Mucosa of descending colon (tissue), 3 donors: ENCODE measurements around the gene ENTPD1. TPM values are rescaled to one million over a fixed set of nuclear protein-coding genes. Genes with fewer than 3 reads are reported as not detected.
A peak's percentile ranks its signal among the peaks of the same experiment; 100 is the strongest.

Experiments used
- ATAC-seq: fragments of 200-7000 bp; cut with Tn5 transposase; one replicate; pipeline ENCODE4 v1.9.1; 2020; ENCODE audit warnings: mild to moderate bottlenecking, moderate library complexity
- DNase-seq, 3 donors: peaks; one replicate each; pipeline ENCODE4 v3.0.0-alpha.2; 2020
- H3K36me3 ChIP-seq: fragments of 200-600 bp; one replicate; pipeline ENCODE4 v1.8.0; 2021; ENCODE audit warnings: low read depth, mild to moderate bottlenecking
- H3K4me1 ChIP-seq: fragments of 200-600 bp; one replicate; pipeline ENCODE4 v1.8.0; 2021; ENCODE audit warnings: low read depth, mild to moderate bottlenecking
- H3K4me3 ChIP-seq: fragments of 200-600 bp; one replicate; pipeline ENCODE4 v1.8.0; 2021; ENCODE audit warnings: mild to moderate bottlenecking
- H3K9me3 ChIP-seq: fragments of 200-600 bp; one replicate; pipeline ENCODE4 v1.8.0; 2021; ENCODE audit warnings: mild to moderate bottlenecking
- intact Hi-C, 2 donors: fragments of 100-400 bp; cut with DNase I in 1 of 2; cut with micrococcal nuclease in 1 of 2; formaldehyde crosslinking; loops; one replicate each; pipeline versions ENCODE4 v1.11.0 to v1.11.1; 2022; cut with DNase I, micrococcal nuclease
- total RNA-seq, 3 donors: library from RNA; stranded (reverse); fragmentation: NEBNext Ultra II Directional in 2 of 3; extraction: Animal tissue kit (Norgen Biotek cat#: 25700) in 2 of 3; gene quantifications; one replicate each; pipeline versions ENCODE4 v1.2.1 to v1.2.4, GENCODE V29; 2021 to 2023
- TF ChIP-seq, protein P1 (sequence below): fragments of 200-600 bp; IDR thresholded peaks from one replicate; pipeline ENCODE4 v1.8.0; 2022; ENCODE audit warnings: antibody characterized with exemption, mild to moderate bottlenecking
- donor health status: DM: no; HTN: no; CAD: no; lungs with moderate emphysema.
- donor health status: DM: no; HTN: no; CAD: no.
- donor health status: DM: no; HTN: yes; CAD: no.

Gene ENTPD1
- total RNA-seq, 3 donors from 2014 or later = 7.1 to 20.3 (median 7.2) TPM

DNA sequence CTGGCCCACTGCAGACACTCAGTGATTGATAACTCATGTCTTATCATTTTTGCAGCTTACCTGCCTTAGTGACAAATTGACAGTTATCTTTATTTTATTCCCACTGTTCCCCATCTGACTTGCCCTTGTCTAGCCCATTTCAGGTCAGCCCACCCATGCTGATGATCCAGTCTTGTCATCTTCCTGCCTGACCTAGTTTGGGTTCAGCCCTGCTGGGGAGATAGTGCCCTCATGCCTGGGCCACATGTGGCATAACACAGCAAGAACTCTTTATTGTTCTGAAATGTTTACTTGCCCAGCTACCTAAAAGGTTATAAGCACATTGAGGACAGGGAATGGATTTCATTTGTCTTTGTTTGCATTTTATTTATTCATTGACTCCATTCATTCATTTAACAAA lies 75.6 kb downstream of the ENTPD1 start:
- H3K4me1 ChIP-seq = no peaks in the 10 kb centered on the region
- ATAC-seq (no peak), DNase-seq (no peak)
- TF ChIP-seq, protein P1, sequence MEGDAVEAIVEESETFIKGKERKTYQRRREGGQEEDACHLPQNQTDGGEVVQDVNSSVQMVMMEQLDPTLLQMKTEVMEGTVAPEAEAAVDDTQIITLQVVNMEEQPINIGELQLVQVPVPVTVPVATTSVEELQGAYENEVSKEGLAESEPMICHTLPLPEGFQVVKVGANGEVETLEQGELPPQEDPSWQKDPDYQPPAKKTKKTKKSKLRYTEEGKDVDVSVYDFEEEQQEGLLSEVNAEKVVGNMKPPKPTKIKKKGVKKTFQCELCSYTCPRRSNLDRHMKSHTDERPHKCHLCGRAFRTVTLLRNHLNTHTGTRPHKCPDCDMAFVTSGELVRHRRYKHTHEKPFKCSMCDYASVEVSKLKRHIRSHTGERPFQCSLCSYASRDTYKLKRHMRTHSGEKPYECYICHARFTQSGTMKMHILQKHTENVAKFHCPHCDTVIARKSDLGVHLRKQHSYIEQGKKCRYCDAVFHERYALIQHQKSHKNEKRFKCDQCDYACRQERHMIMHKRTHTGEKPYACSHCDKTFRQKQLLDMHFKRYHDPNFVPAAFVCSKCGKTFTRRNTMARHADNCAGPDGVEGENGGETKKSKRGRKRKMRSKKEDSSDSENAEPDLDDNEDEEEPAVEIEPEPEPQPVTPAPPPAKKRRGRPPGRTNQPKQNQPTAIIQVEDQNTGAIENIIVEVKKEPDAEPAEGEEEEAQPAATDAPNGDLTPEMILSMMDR = no peak
- H3K36me3 ChIP-seq = no peaks in the 10 kb centered on the region
- intact Hi-C loops = no loop called here
- H3K4me3 ChIP-seq = no peak overlapping the region
- H3K9me3 ChIP-seq = no peaks in the 10 kb centered on the region

GRCh38 chr10:95832216-95833041 lies 76.5 kb downstream of the ENTPD1 start:
- intact Hi-C loops = no loop called here
- TF ChIP-seq, protein P1 = no peak
- Histone ChIP-seq H3K36me3 (no peaks in the 10 kb centered on the region), H3K4me3 (no peak overlapping the region), H3K9me3 (no peaks in the 10 kb centered on the region), H3K4me1 (no peaks in the 10 kb centered on the region)
- ATAC-seq = peak; percentile 83
- DNase-seq = peak in 1 of 3 donors; percentile 29

DNA sequence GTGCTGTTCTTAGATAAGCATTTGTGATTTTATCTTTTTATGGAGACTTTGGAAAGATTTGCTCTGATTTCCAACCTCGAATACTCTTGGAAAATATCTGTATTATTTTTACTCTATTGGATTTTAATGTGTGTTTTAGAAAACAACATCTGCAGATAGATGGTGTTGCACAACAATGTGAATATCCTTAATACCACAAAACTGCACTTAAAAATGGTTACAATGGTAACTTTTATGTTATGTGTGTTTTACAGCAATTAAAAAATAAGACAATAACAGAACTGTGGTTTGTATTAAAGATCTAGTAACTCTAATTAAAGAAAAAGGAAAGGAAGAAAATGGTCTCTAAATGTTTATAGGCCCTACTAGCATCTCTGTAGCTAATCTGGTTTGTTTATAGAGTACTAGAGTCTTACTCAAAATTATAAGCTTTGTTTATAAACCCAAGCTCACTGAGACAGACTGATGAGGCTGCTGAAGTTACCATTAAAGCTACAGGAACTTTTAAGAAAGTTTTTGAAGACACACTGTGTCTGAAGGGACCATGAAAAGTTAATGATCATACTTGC lies 77.2 kb downstream of the ENTPD1 start:
- ATAC-seq = no peak
- H3K4me3 ChIP-seq = no peak overlapping the region
- no peak for DNase-seq
- H3K9me3 ChIP-seq = no peaks in the 10 kb centered on the region
- no peaks in the 10 kb centered on the region for H3K4me1 ChIP-seq
- H3K36me3 ChIP-seq = no peaks in the 10 kb centered on the region
- intact Hi-C loops = no loop called here
- TF ChIP-seq, protein P1 = no peak

DNA sequence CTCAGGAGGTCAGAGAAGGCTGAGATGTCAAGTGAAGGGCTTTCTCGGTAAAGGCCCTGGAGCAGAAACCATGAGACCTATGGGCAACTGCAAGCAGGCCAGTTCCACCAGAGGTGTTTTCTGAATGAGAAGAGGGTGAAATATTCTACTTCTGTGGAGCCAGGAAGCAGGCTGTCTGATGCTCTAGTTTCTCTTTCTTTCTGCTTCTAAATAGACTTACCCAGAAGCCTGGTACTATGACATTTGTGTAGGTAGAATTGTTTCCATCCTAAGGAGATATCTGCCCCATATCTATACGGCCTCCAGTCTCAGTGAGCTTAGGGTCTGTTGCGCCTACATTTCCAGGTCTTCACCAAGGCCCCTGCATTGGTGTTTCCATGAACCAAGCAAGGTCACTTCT lies 78.4 kb downstream of the ENTPD1 start:
- H3K4me1 ChIP-seq = no peaks in the 10 kb centered on the region
- H3K36me3 ChIP-seq = no peaks in the 10 kb centered on the region
- no peak for DNase-seq
- H3K9me3 ChIP-seq = no peaks in the 10 kb centered on the region
- H3K4me3 ChIP-seq = no peak overlapping the region
- TF ChIP-seq, protein P1 = no peak
- ATAC-seq = no peak
- intact Hi-C loops = no loop called here

- no peak overlapping the region for H3K4me3 ChIP-seq
- H3K4me1 ChIP-seq = no peaks in the 10 kb centered on the region
- TF ChIP-seq, protein P1 = no peak
- intact Hi-C loops = no loop called here
- no peak for DNase-seq
- no peaks in the 10 kb centered on the region for H3K36me3 ChIP-seq
- H3K9me3 ChIP-seq = no peaks in the 10 kb centered on the region
- ATAC-seq = no peak
Observed at GRCh38 chr10:95835149-95835860, 79.3 kb downstream of the ENTPD1 start.
